Effector memory CD8-positive, alpha-beta T cell (primary cell): ENCODE results near the gene ID1.
"Not testable (repeated sequence)": the region's sequence is repeated elsewhere in the genome, so short reads cannot be mapped to it uniquely, and the experiment has no call there.

Experiments used
- ATAC-seq: fragments of 150-1000 bp; cut with Tn5 transposase; replicated peaks from 2 replicates; pipeline ENCODE4 v1.10.0; 2021; ENCODE audit warnings: mild to moderate bottlenecking, moderate library complexity
- DNase-seq, 3 experiments: peaks; one replicate each; pipeline ENCODE4 v3.0.0; 2021
- H3K27ac Mint-ChIP-seq, 2 donors: one replicate each; pipeline ENCODE4 v1.8.0; 2022; ENCODE audit warnings: mild to moderate bottlenecking in 2 of 2, mixed read lengths in 2 of 2, moderate library complexity in 2 of 2
- H3K27me3 Mint-ChIP-seq, 2 donors: one replicate each; pipeline ENCODE4 v1.8.0; 2022; ENCODE audit warnings: mixed read lengths in 2 of 2
- H3K36me3 Mint-ChIP-seq: one replicate; pipeline ENCODE4 v1.8.0; 2022; ENCODE audit warnings: mild to moderate bottlenecking, moderate library complexity, mixed read lengths; ENCODE audit not compliant: insufficient read depth
- H3K4me1 Mint-ChIP-seq, 2 donors: one replicate each; pipeline ENCODE4 v1.8.0; 2022; ENCODE audit warnings: low read depth in 2 of 2, mixed read lengths in 2 of 2
- H3K4me3 Mint-ChIP-seq, 2 donors: one replicate each; pipeline ENCODE4 v1.8.0; 2022; ENCODE audit warnings: mild to moderate bottlenecking in 2 of 2, mixed read lengths in 2 of 2, moderate library complexity in 2 of 2
- H3K9me3 Mint-ChIP-seq, 2 donors: one replicate each; pipeline ENCODE4 v1.8.0; 2022; ENCODE audit warnings: mixed read lengths in 2 of 2

The ID1 gene

GRCh38 chr20:31569163-31570020 lies 35.7 kb upstream of the ID1 start:
- peaks cover 41% of the 10 kb centered on the region for H3K36me3 Mint-ChIP-seq
- no peaks in the 10 kb centered on the region for H3K9me3 Mint-ChIP-seq
- no peaks in the 10 kb centered on the region for H3K27me3 Mint-ChIP-seq
- H3K27ac Mint-ChIP-seq, result peak overlapping the region in 1 of 2 donors; percentile 68
- ATAC-seq (peak; percentile 21), DNase-seq (peak; percentile 56 to 70 (median 61))
- no peak overlapping the region for H3K4me3 Mint-ChIP-seq
- H3K4me1 Mint-ChIP-seq, result peaks cover 30 to 36% of the 10 kb centered on the region in 2 donors

- Mint-ChIP-seq H3K4me1 (peaks cover 30 to 36% of the 10 kb centered on the region in 2 donors), H3K36me3 (peaks cover 36% of the 10 kb centered on the region), H3K4me3 (no peak overlapping the region), H3K9me3 (no peaks in the 10 kb centered on the region), H3K27me3 (no peaks in the 10 kb centered on the region), H3K27ac (peak overlapping the region in 1 of 2 donors; percentile 23)
- no peak for ATAC-seq
- DNase-seq, result no peak
These were observed 35.0 kb upstream of the ID1 start for GRCh38 chr20:31570021-31570463.

- H3K4me3 Mint-ChIP-seq, result peak overlapping the region; percentile 91 to 92
- no peaks in the 10 kb centered on the region for H3K27me3 Mint-ChIP-seq
- ATAC-seq, result no peak
- peak overlapping the region in 1 of 2 donors; percentile 84 for H3K27ac Mint-ChIP-seq
- H3K4me1 Mint-ChIP-seq, result peaks cover 30 to 34% of the 10 kb centered on the region in 2 donors
- H3K9me3 Mint-ChIP-seq, result no peaks in the 10 kb centered on the region
- no peak for DNase-seq
- H3K36me3 Mint-ChIP-seq, result peaks cover 30% of the 10 kb centered on the region
These were observed 34.1 kb upstream of the ID1 start for GRCh38 chr20:31570735-31571617.

GRCh38 chr20:31572042-31572700 lies 32.9 kb upstream of the ID1 start:
- DNase-seq, result no peak
- peak; percentile 2 for ATAC-seq
- Mint-ChIP-seq H3K27me3 (no peaks in the 10 kb centered on the region), H3K27ac (peak overlapping the region; percentile 84), H3K36me3 (peaks cover 20% of the 10 kb centered on the region), H3K4me3 (peak overlapping the region; percentile 91 to 92), H3K4me1 (peaks cover 22 to 25% of the 10 kb centered on the region in 2 donors), H3K9me3 (no peaks in the 10 kb centered on the region)

GRCh38 chr20:31572701-31573554 lies 32.2 kb upstream of the ID1 start:
- peak; percentile 63 to 71 (median 68) for DNase-seq
- peaks cover 20% of the 10 kb centered on the region for H3K36me3 Mint-ChIP-seq
- H3K9me3 Mint-ChIP-seq, result no peaks in the 10 kb centered on the region
- peak overlapping the region; percentile 91 to 92 for H3K4me3 Mint-ChIP-seq
- peak overlapping the region; percentile 84 for H3K27ac Mint-ChIP-seq
- peaks cover 17 to 25% of the 10 kb centered on the region in 2 donors for H3K4me1 Mint-ChIP-seq
- no peaks in the 10 kb centered on the region for H3K27me3 Mint-ChIP-seq
- ATAC-seq, result peak; percentile 90

- ATAC-seq (no peak), DNase-seq (no peak)
- Mint-ChIP-seq H3K27me3 (no peaks in the 10 kb centered on the region), H3K4me1 (peaks cover 17 to 25% of the 10 kb centered on the region in 2 donors), H3K36me3 (peaks cover 16% of the 10 kb centered on the region), H3K27ac (peak overlapping the region; percentile 77 to 84), H3K4me3 (peak overlapping the region; percentile 91 to 92), H3K9me3 (no peaks in the 10 kb centered on the region)
These were observed 31.4 kb upstream of the ID1 start for GRCh38 chr20:31573555-31574321.

- Mint-ChIP-seq H3K4me1 (peaks cover 17 to 20% of the 10 kb centered on the region in 2 donors), H3K36me3 (peaks cover 10% of the 10 kb centered on the region)
- not testable (repeated sequence) for DNase-seq, H3K9me3 Mint-ChIP-seq, H3K27ac Mint-ChIP-seq, H3K27me3 Mint-ChIP-seq, ATAC-seq, H3K4me3 Mint-ChIP-seq
These were observed 30.1 kb upstream of the ID1 start for GRCh38 chr20:31574986-31575385.

GRCh38 chr20:31576751-31577150 lies 28.3 kb upstream of the ID1 start:
- Mint-ChIP-seq H3K4me3 (no peak overlapping the region), H3K36me3 (peaks cover 10% of the 10 kb centered on the region), H3K27me3 (no peaks in the 10 kb centered on the region), H3K27ac (no peak overlapping the region), H3K4me1 (peaks cover 17 to 18% of the 10 kb centered on the region in 2 donors), H3K9me3 (no peaks in the 10 kb centered on the region)
- DNase-seq, result no peak
- ATAC-seq, result no peak

- Mint-ChIP-seq H3K27ac (no peak overlapping the region), H3K36me3 (peaks cover 10% of the 10 kb centered on the region), H3K4me3 (peak overlapping the region in 1 of 2 donors; percentile 33), H3K9me3 (no peaks in the 10 kb centered on the region), H3K27me3 (no peaks in the 10 kb centered on the region), H3K4me1 (peaks cover 14% of the 10 kb centered on the region in 2 donors)
- ATAC-seq (no peak), DNase-seq (no peak)
These were observed 27.9 kb upstream of the ID1 start for GRCh38 chr20:31577194-31577593.

GRCh38 chr20:31578448-31579138 lies 26.5 kb upstream of the ID1 start:
- Mint-ChIP-seq H3K27ac (no peak overlapping the region), H3K36me3 (peaks cover 8% of the 10 kb centered on the region), H3K27me3 (no peaks in the 10 kb centered on the region), H3K4me3 (no peak overlapping the region), H3K9me3 (no peaks in the 10 kb centered on the region), H3K4me1 (peaks cover 5 to 6% of the 10 kb centered on the region in 2 donors)
- no peak for ATAC-seq
- DNase-seq, result no peak

- no peak overlapping the region for H3K4me3 Mint-ChIP-seq
- H3K36me3 Mint-ChIP-seq, result peaks cover 6% of the 10 kb centered on the region
- no peaks in the 10 kb centered on the region for H3K4me1 Mint-ChIP-seq
- ATAC-seq (no peak), DNase-seq (no peak)
- no peak overlapping the region for H3K27ac Mint-ChIP-seq
- H3K9me3 Mint-ChIP-seq, result no peaks in the 10 kb centered on the region
- H3K27me3 Mint-ChIP-seq, result no peaks in the 10 kb centered on the region
These were observed 25.8 kb upstream of the ID1 start for GRCh38 chr20:31579245-31579644.
